8988T (cell line): ENCODE measurements around the gene CHPF.

Experiments used
- DNase-seq: peaks from one replicate; pipeline ENCODE4 v3.0.0; 2011

Gene CHPF

GRCh38 chr2:219566640-219567039 lies 23.0 kb upstream of the CHPF start:
- no peak for DNase-seq

- no peak for DNase-seq
These were observed 21.8 kb upstream of the CHPF start for GRCh38 chr2:219565130-219566080.

GRCh38 chr2:219563271-219563928 lies 19.8 kb upstream of the CHPF start:
- DNase-seq = no peak

GRCh38 chr2:219562049-219563020 lies 18.7 kb upstream of the CHPF start:
- DNase-seq = no peak

GRCh38 chr2:219561179-219562048 lies 17.8 kb upstream of the CHPF start:
- no peak for DNase-seq

- DNase-seq = no peak
These were observed 17.2 kb upstream of the CHPF start for GRCh38 chr2:219560893-219561178.

- peak; percentile 76 for DNase-seq
These were observed 16.7 kb upstream of the CHPF start for GRCh38 chr2:219560037-219560892.

GRCh38 chr2:219559156-219559915 lies 15.7 kb upstream of the CHPF start:
- DNase-seq = no peak

GRCh38 chr2:219557791-219558785 lies 14.5 kb upstream of the CHPF start:
- no peak for DNase-seq

- DNase-seq = no peak
These were observed 13.7 kb upstream of the CHPF start for GRCh38 chr2:219557320-219557719.

- DNase-seq = no peak
These were observed 12.8 kb upstream of the CHPF start for GRCh38 chr2:219556413-219556812.

- DNase-seq = no peak
These were observed 12.3 kb upstream of the CHPF start for GRCh38 chr2:219555956-219556355.

GRCh38 chr2:219554350-219554749 lies 10.7 kb upstream of the CHPF start:
- DNase-seq = no peak

- DNase-seq = no peak
These were observed 9.9 kb upstream of the CHPF start for GRCh38 chr2:219553463-219553963.

GRCh38 chr2:219553168-219553417 lies 9.5 kb upstream of the CHPF start:
- DNase-seq = no peak

GRCh38 chr2:219552382-219553167 lies 9.0 kb upstream of the CHPF start:
- DNase-seq = peak; percentile 94

- DNase-seq = peak; percentile 56
These were observed 8.1 kb upstream of the CHPF start for GRCh38 chr2:219551441-219552381.
